CD4-positive, alpha-beta memory T cell (primary cell): ENCODE measurements around the gene SPEF2. TPM values are rescaled to one million over a fixed set of nuclear protein-coding genes. Genes with fewer than 3 reads are reported as not detected.
A peak's percentile ranks its signal among the peaks of the same experiment; 100 is the strongest.

ENCODE experiments used
- CTCF ChIA-PET: fragments of 350-600 bp; sonication (Branson Sonifier 250); formaldehyde crosslinking; loops from one replicate; lab custom pipeline; 2021; ENCODE audit warnings: inconsistent platforms; ENCODE audit not compliant: partially characterized antibody; lab: Charles Lee
- POLR2A ChIA-PET: fragments of 350-600 bp; sonication (Branson Sonifier 250); formaldehyde crosslinking; loops from one replicate; lab custom pipeline; 2021; ENCODE audit not compliant: partially characterized antibody; lab: Charles Lee
- DNase-seq, 5 donors: peaks; one replicate each; pipeline versions ENCODE4 v3.0.0 to v3.0.0-alpha.2; 2020 to 2022; ENCODE audit warnings: mixed read lengths in 1 of 5
- H3K27ac ChIP-seq: one replicate; pipeline ENCODE4 v1.7.0; 2013; ENCODE audit warnings: low read depth, low read length
- H3K27me3 ChIP-seq: 2 replicates; pipeline ENCODE4 v1.7.0; 2013; ENCODE audit warnings: mild to moderate bottlenecking, low read length, moderate library complexity; ENCODE audit not compliant: insufficient read depth
- H3K36me3 ChIP-seq: 2 replicates; pipeline ENCODE4 v1.7.0; 2013; ENCODE audit warnings: mild to moderate bottlenecking, low read length, moderate library complexity; ENCODE audit not compliant: insufficient read depth
- H3K4me1 ChIP-seq: 2 replicates; pipeline ENCODE4 v1.7.0; 2013; ENCODE audit warnings: mild to moderate bottlenecking, low read length, moderate library complexity; ENCODE audit not compliant: insufficient read depth
- H3K4me3 ChIP-seq, 2 donors: one replicate each; pipeline ENCODE4 v1.7.0; 2013; ENCODE audit warnings: low read length in 2 of 2, mild to moderate bottlenecking in 1 of 2
- H3K9me3 ChIP-seq, 2 donors: one replicate each; pipeline ENCODE4 v1.7.0; 2013; ENCODE audit warnings: low read length in 2 of 2, control low read depth in 1 of 2; ENCODE audit not compliant: control insufficient read depth in 1 of 2
- H3K27ac Mint-ChIP-seq, 7 donors: one replicate each; pipeline ENCODE4 v1.8.0; 2020 to 2021; ENCODE audit warnings: mixed read lengths in 7 of 7, mild to moderate bottlenecking in 6 of 7, inconsistent platforms in 3 of 7, moderate library complexity in 3 of 7
- H3K27me3 Mint-ChIP-seq, 2 donors: one replicate each; pipeline ENCODE4 v1.8.0; 2020 to 2021; ENCODE audit warnings: mixed read lengths in 2 of 2
- H3K36me3 Mint-ChIP-seq, 2 donors: one replicate each; pipeline ENCODE4 v1.8.0; 2020 to 2021; ENCODE audit warnings: mixed read lengths in 2 of 2, inconsistent platforms in 1 of 2, mild to moderate bottlenecking in 1 of 2
- H3K4me1 Mint-ChIP-seq, 4 donors: one replicate each; pipeline ENCODE4 v1.8.0; 2020 to 2021; ENCODE audit warnings: mixed read lengths in 4 of 4, mild to moderate bottlenecking in 1 of 4
- H3K4me3 Mint-ChIP-seq, 8 donors: one replicate each; pipeline ENCODE4 v1.8.0; 2020 to 2021; ENCODE audit warnings: mixed read lengths in 8 of 8, mild to moderate bottlenecking in 7 of 8, moderate library complexity in 6 of 8, inconsistent platforms in 3 of 8
- H3K9me3 Mint-ChIP-seq, 8 donors: one replicate each; pipeline ENCODE4 v1.8.0; 2020 to 2021; ENCODE audit warnings: mixed read lengths in 8 of 8, mild to moderate bottlenecking in 5 of 8, inconsistent platforms in 3 of 8, moderate library complexity in 1 of 8
- intact Hi-C: fragments of 100-400 bp; cut with micrococcal nuclease; formaldehyde crosslinking; loops from one replicate; pipeline ENCODE4 v1.15.1; 2023
- polyA plus RNA-seq, 2 donors: library from polyadenylated mRNA; unstranded; fragments of 300-500 nt; fragmentation: Illumina TruSeq; gene quantifications; one replicate each; pipeline ENCODE4 v1.2.3, GENCODE V29; 2021
- total RNA-seq, 2 experiments: library from RNA; stranded (reverse); gene quantifications; one replicate each; pipeline ENCODE4 v1.2.3, GENCODE V29; 2021

Gene SPEF2
- total and polyA plus RNA-seq, 4 experiments from 2014 or later: 4.0 to 15.4 (median 10.2) TPM

DNA sequence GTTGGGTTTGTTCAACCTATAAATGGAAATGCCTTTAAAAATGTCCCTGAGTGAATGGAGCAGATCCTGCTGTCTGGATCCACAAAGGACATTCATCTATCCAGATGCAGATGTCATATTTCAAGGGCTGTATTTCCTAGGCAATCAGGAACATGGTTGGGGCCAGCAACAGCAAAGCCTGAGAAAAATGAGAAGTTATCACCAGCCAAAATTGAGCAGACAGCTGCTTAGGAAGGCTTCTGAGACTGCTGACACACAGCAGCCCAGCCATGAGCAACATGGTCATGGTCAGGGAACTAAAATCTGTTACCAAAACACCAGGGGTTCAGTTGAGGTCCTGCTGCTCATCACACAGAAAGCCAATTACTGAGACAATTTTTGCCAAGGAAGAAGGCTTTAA lies 229.8 kb downstream of the SPEF2 start:
- POLR2A ChIA-PET: interaction anchor here (1.2 to 18.6 kb wide), 2 partner anchors 21 to 57 kb away, joined by 3 to 2275 read pairs; no protein-coding TSS in a partner anchor

GRCh38 chr5:35847961-35848360 lies 230.3 kb downstream of the SPEF2 start:
- Histone ChIP-seq H3K27ac (no peak overlapping the region), H3K4me1 (peaks cover 43% of the 10 kb centered on the region), H3K27me3 (no peaks in the 10 kb centered on the region), H3K9me3 (peaks cover 0 to 14% of the 10 kb centered on the region in 2 donors), H3K36me3 (no peaks in the 10 kb centered on the region), H3K4me3 (no peak overlapping the region)
- DNase-seq: no peak
- POLR2A ChIA-PET: interaction anchor here (1.2 to 18.6 kb wide), 2 partner anchors 21 to 57 kb away, joined by 3 to 2275 read pairs; no protein-coding TSS in a partner anchor
- intact Hi-C loops: no loop called here
- H3K36me3 Mint-ChIP-seq: peaks cover 29 to 31% of the 10 kb centered on the region in 2 donors
- no peaks in the 10 kb centered on the region for H3K27me3 Mint-ChIP-seq
- H3K9me3 Mint-ChIP-seq: peaks cover 0 to 47% (median 39%) of the 10 kb centered on the region in 8 donors
- H3K4me3 Mint-ChIP-seq: peak overlapping the region in 1 of 8 donors; percentile 59
- H3K27ac Mint-ChIP-seq: peak overlapping the region in 4 of 7 donors; percentile 18 to 81 (median 44)
- CTCF ChIA-PET: no interaction called here
- peaks cover 28 to 59% (median 40%) of the 10 kb centered on the region in 4 donors for H3K4me1 Mint-ChIP-seq

More for the DNA sequence above, 229.8 kb downstream of the SPEF2 start:
- intact Hi-C loops: no loop called here
- H3K27me3 ChIP-seq: no peaks in the 10 kb centered on the region
- no peak overlapping the region for H3K27ac ChIP-seq
- Mint-ChIP-seq H3K4me3 (peak overlapping the region in 1 of 8 donors; percentile 56), H3K36me3 (peaks cover 29 to 31% of the 10 kb centered on the region in 2 donors), H3K4me1 (peaks cover 23 to 54% (median 36%) of the 10 kb centered on the region in 4 donors), H3K27me3 (no peaks in the 10 kb centered on the region), H3K27ac (peak overlapping the region in 2 of 7 donors; percentile 17 to 73), H3K9me3 (peaks cover 0 to 47% (median 39%) of the 10 kb centered on the region in 8 donors)
- H3K4me3 ChIP-seq: no peak overlapping the region
- peaks cover 0 to 14% of the 10 kb centered on the region in 2 donors for H3K9me3 ChIP-seq
- CTCF ChIA-PET: no interaction called here
- DNase-seq: no peak
- peaks cover 39% of the 10 kb centered on the region for H3K4me1 ChIP-seq
- no peaks in the 10 kb centered on the region for H3K36me3 ChIP-seq

DNA sequence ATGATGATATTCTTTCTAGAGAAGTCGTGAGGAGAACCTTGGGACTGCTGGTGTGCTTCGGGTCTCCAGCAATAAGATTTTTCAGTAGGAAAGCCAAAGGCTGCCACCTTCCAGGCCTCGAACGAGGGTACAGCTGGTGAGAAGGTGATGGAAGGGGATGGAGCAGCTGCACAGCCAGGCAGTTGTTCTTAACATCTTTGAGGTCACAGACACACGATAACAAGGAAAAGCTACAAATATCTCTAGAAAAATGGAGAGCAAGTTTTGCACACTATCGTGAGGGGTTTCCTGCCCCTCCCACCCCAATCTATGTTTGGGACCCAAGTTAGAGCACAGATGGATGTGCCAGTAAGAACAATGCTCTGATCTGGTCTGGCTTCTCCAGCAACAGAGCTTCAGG lies 232.2 kb downstream of the SPEF2 start:
- H3K27me3 Mint-ChIP-seq: no peaks in the 10 kb centered on the region
- no peaks in the 10 kb centered on the region for H3K27me3 ChIP-seq
- peaks cover 25 to 29% of the 10 kb centered on the region in 2 donors for H3K36me3 Mint-ChIP-seq
- H3K4me1 ChIP-seq: peaks cover 57% of the 10 kb centered on the region
- no peak overlapping the region for H3K27ac ChIP-seq
- H3K9me3 ChIP-seq: peaks cover 0 to 7% of the 10 kb centered on the region in 2 donors
- H3K27ac Mint-ChIP-seq: peak overlapping the region; percentile 63 to 100 (median 100)
- H3K9me3 Mint-ChIP-seq: peaks cover 0 to 30% (median 27%) of the 10 kb centered on the region in 8 donors
- no peak overlapping the region for H3K4me3 ChIP-seq
- peaks cover 40 to 74% (median 56%) of the 10 kb centered on the region in 4 donors for H3K4me1 Mint-ChIP-seq
- intact Hi-C loops: loop anchor here (10.0 kb wide), 1 partner anchor 395 kb away; the partner anchor contains the start of gene NADK2
- ChIA-PET CTCF (interaction anchor here (1.0 to 16.0 kb wide), 6 partner anchors 10 to 199 kb away, joined by 3 to 325 read pairs (median 8); no protein-coding TSS in a partner anchor), POLR2A (interaction anchor here (1.5 to 19.9 kb wide), 7 partner anchors 9 to 75 kb away, joined by 3 to 2275 read pairs (median 454); no protein-coding TSS in a partner anchor)
- peak overlapping the region in 4 of 8 donors; percentile 41 to 94 (median 44) for H3K4me3 Mint-ChIP-seq
- DNase-seq: no peak
- H3K36me3 ChIP-seq: no peaks in the 10 kb centered on the region

DNA sequence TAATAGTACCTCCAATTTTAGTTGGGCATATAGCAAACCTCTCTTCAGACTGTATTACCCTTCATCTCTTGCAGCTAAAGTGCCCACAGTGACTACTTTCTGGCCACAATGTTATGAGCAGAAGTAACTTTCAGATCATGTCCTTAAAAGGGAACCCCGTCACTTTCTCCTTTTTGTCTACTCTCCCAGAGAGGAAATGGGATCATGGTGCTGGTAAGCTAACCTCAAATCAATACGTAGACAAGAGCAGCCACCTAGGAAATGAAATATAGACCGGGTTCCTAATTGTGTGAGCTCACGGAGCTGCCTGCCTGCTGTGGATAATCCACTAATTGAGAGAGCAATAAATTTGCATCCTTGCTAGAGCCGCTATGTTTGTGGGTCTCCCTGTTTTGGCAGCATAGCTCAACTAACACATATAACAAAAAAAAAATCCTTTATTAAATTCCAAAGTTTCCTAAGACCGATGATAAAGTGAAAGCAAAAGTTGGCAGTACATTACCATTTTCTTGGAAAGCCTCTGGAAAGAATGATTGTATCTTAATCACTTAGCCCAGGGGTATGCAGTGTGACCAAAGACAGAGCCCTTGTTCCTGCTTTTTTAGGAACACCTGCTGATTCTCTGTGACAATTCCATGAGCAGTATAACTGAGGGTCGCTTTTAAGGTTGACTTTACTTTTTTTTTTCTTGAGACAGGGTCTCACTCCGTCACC lies 233.5 kb downstream of the SPEF2 start:
- Histone ChIP-seq H3K4me3 (no peak overlapping the region), H3K27me3 (no peaks in the 10 kb centered on the region), H3K4me1 (peaks cover 70% of the 10 kb centered on the region), H3K9me3 (no peaks in the 10 kb centered on the region), H3K36me3 (no peaks in the 10 kb centered on the region), H3K27ac (peak overlapping the region; percentile 97)
- Mint-ChIP-seq H3K9me3 (peaks cover 0 to 18% (median 16%) of the 10 kb centered on the region in 8 donors), H3K27ac (peak overlapping the region; percentile 94 to 100 (median 100)), H3K27me3 (no peaks in the 10 kb centered on the region), H3K4me1 (peaks cover 51 to 87% (median 67%) of the 10 kb centered on the region in 4 donors), H3K4me3 (peak overlapping the region; percentile 62 to 99 (median 94)), H3K36me3 (peaks cover 13 to 23% of the 10 kb centered on the region in 2 donors)
- intact Hi-C loops: loop anchor here (10.0 kb wide), 1 partner anchor 394 kb away; the partner anchor contains the start of gene NADK2
- no peak for DNase-seq
- ChIA-PET POLR2A (interaction anchor here (1.5 to 19.9 kb wide), 9 partner anchors 11 to 199 kb away, joined by 3 to 2275 read pairs (median 437); no protein-coding TSS in a partner anchor), CTCF (interaction anchor here (1.2 to 16.0 kb wide), 7 partner anchors 11 to 79 kb away, joined by 3 to 325 read pairs (median 5); no protein-coding TSS in a partner anchor)

DNA sequence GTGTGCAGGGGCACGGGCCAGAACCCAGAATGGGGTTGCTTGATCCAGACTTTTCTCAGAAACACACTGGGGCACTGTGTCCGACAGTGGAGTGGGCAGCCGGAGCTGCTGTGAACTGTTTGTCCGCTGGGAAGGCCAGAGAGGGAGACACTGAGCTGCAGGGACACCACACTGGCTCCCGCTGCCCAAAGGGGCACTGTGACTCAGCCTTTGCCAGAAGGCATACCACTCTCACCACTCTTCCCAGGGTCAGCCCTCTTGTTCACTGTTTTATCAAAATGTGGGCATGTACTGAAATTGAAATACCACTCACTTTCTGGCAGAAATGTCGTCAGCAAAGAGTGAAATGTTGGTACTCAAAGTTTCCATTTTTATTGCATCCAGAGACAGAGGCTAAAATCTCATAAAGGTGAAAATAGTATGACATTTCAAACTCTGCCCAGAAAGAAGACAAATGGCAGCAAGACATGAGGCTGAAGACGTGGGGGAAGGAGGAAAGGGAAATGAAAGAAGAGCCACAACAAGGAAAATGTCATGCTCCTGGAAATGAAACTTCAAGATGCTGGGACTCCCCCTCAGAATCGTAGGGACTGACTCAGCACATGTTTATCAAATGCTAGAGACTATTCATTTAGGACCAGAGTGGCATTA lies 234.5 kb downstream of the SPEF2 start:
- ChIA-PET CTCF (interaction anchor here (1.2 to 16.0 kb wide), 8 partner anchors 17 to 194 kb away, joined by 3 to 325 read pairs (median 9); no protein-coding TSS in a partner anchor), POLR2A (interaction anchor here (1.0 to 19.9 kb wide), 12 partner anchors 8 to 201 kb away, joined by 3 to 2275 read pairs (median 56); no protein-coding TSS in a partner anchor)
- no peaks in the 10 kb centered on the region for H3K27me3 Mint-ChIP-seq
- peaks cover 7 to 20% of the 10 kb centered on the region in 2 donors for H3K36me3 Mint-ChIP-seq
- peaks cover 52 to 85% (median 70%) of the 10 kb centered on the region in 4 donors for H3K4me1 Mint-ChIP-seq
- intact Hi-C loops: loop anchor here (10.0 kb wide), 1 partner anchor 393 kb away; the partner anchor contains the start of gene NADK2
- H3K4me3 Mint-ChIP-seq: peak overlapping the region; percentile 87 to 99 (median 95)
- peak overlapping the region; percentile 94 to 100 (median 100) for H3K27ac Mint-ChIP-seq
- Histone ChIP-seq H3K4me3 (peak overlapping the region; percentile 54 to 71), H3K36me3 (no peaks in the 10 kb centered on the region), H3K4me1 (peaks cover 75% of the 10 kb centered on the region), H3K27ac (peak overlapping the region; percentile 97), H3K9me3 (no peaks in the 10 kb centered on the region), H3K27me3 (no peaks in the 10 kb centered on the region)
- peak; percentile 60 to 81 (median 62) for DNase-seq
- H3K9me3 Mint-ChIP-seq: peaks cover 0 to 8% (median 6%) of the 10 kb centered on the region in 8 donors

- peak in 1 of 5 donors; percentile 43 for DNase-seq
- Mint-ChIP-seq H3K4me1 (peaks cover 52 to 79% (median 68%) of the 10 kb centered on the region in 4 donors), H3K9me3 (peaks cover 0 to 3% (median under 1%) of the 10 kb centered on the region in 8 donors), H3K4me3 (peak overlapping the region; percentile 87 to 99 (median 95)), H3K27ac (peak overlapping the region; percentile 94 to 100 (median 100)), H3K36me3 (peaks cover 10 to 22% of the 10 kb centered on the region in 2 donors), H3K27me3 (no peaks in the 10 kb centered on the region)
- intact Hi-C loops: loop anchor here (10.0 kb wide), 1 partner anchor 392 kb away; the partner anchor contains the start of gene NADK2
- Histone ChIP-seq H3K36me3 (no peaks in the 10 kb centered on the region), H3K9me3 (no peaks in the 10 kb centered on the region), H3K27me3 (no peaks in the 10 kb centered on the region), H3K4me3 (peak overlapping the region; percentile 54 to 71), H3K27ac (peak overlapping the region; percentile 97), H3K4me1 (peaks cover 75% of the 10 kb centered on the region)
- ChIA-PET POLR2A (interaction anchor here (1.0 to 19.9 kb wide), 12 partner anchors 9 to 201 kb away, joined by 3 to 2275 read pairs (median 76); no protein-coding TSS in a partner anchor), CTCF (interaction anchor here (0.7 to 16.0 kb wide), 9 partner anchors 10 to 195 kb away, joined by 3 to 325 read pairs (median 6); no protein-coding TSS in a partner anchor)
These were observed 235.1 kb downstream of the SPEF2 start for GRCh38 chr5:35852773-35853172.
